HG03103 (cell line): Measurements from ENCODE around the gene PRAME.
"Not testable (repeated sequence)": the region's sequence is repeated elsewhere in the genome, so short reads cannot be mapped to it uniquely, and the experiment has no call there.

Experiments
- ATAC-seq: cut with Tn5 transposase; IDR thresholded peaks from one replicate; pipeline ENCODE4 v1.9.1; 2021; ENCODE audit warnings: low read depth; ENCODE audit not compliant: unreplicated experiment

PRAME gene

GRCh38 chr22:22553141-22553540 lies 5.9 kb downstream of the PRAME start:
- no peak for ATAC-seq

GRCh38 chr22:22552630-22553029 lies 6.4 kb downstream of the PRAME start:
- no peak for ATAC-seq

GRCh38 chr22:22550789-22551434 lies 8.2 kb downstream of the PRAME start:
- ATAC-seq: no peak

- ATAC-seq: no peak
Observed at GRCh38 chr22:22548910-22549309, 10.2 kb downstream of the PRAME start.

GRCh38 chr22:22548317-22548716 lies 10.7 kb downstream of the PRAME start:
- ATAC-seq: no peak

GRCh38 chr22:22547692-22548300 lies 11.3 kb downstream of the PRAME start:
- no peak for ATAC-seq

GRCh38 chr22:22547226-22547625 lies 11.8 kb downstream of the PRAME start:
- ATAC-seq: no peak

GRCh38 chr22:22546490-22546889 lies 12.6 kb downstream of the PRAME start:
- ATAC-seq: no peak

GRCh38 chr22:22545084-22545483 lies 14.0 kb downstream of the PRAME start:
- no peak for ATAC-seq

GRCh38 chr22:22538226-22538989 lies 20.7 kb downstream of the PRAME start:
- no peak for ATAC-seq

- no peak for ATAC-seq
Observed at GRCh38 chr22:22536916-22537315, 22.1 kb downstream of the PRAME start.

- ATAC-seq: no peak
Observed at GRCh38 chr22:22536515-22536914, 22.6 kb downstream of the PRAME start.

- ATAC-seq: no peak
Observed at GRCh38 chr22:22535662-22536061, 23.4 kb downstream of the PRAME start.

- no peak for ATAC-seq
Observed at GRCh38 chr22:22534604-22535415, 24.3 kb downstream of the PRAME start.

GRCh38 chr22:22533863-22534262 lies 25.2 kb downstream of the PRAME start:
- no peak for ATAC-seq

GRCh38 chr22:22533417-22533816 lies 25.6 kb downstream of the PRAME start:
- no peak for ATAC-seq

- not testable (repeated sequence) for ATAC-seq
Observed at GRCh38 chr22:22532547-22533071, 26.5 kb downstream of the PRAME start.

- no peak for ATAC-seq
Observed at GRCh38 chr22:22531770-22532546, 27.1 kb downstream of the PRAME start.

- no peak for ATAC-seq
Observed at GRCh38 chr22:22528780-22529179, 30.3 kb downstream of the PRAME start.

- no peak for ATAC-seq
Observed at GRCh38 chr22:22527312-22527711, 31.8 kb downstream of the PRAME start.
